ENCODE results near the gene ADK.

The ADK gene

DNA sequence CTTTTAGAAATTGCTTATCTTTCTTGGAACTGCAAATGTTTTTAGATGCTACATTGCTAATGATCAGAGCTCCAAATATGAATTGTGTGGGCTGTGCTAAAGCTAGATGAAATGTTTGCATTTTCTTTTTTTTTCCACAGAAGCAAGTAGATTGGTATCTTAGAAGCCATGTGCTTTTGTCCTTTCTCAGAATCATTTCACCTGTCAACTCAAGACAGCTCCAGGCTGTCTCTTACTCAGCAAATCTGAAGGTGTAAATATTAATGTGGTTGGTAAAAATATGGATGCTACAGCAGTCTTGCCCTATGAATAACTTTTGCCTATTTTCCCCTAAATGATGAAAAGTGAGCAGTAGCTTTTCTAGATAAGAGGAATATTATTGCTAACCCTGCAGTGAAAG is 41.6 kb upstream of the ADK start:
- intact Hi-C loops (cut with DNase I; ENCODE audit: low total_unique reads) = no loop called here
- peaks cover 92 to 100% (median 96%) of the 10 kb centered on the region in 3 donors for H3K36me3 ChIP-seq

DNA sequence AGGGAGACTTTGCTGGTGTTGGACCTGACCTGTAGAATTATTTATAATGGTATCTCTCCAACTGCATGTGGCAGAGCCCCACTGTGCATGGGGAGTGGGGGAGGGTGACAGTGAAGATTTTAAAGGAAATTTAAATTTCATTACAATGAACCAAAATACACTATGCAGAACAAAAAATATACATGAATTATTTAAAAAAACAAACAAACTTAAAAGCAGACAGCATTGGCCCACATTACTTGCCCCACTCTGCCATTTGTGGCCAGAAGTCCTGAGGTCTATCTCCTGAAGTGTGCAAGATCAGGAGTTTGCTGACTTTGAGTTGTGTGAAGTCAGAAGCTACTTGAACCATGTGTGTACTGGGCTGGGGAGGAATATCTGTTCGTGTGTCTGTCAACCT is 40.9 kb upstream of the ADK start:
- no peak overlapping the region for H3K27ac ChIP-seq
- TF ChIP-seq, protein P1, sequence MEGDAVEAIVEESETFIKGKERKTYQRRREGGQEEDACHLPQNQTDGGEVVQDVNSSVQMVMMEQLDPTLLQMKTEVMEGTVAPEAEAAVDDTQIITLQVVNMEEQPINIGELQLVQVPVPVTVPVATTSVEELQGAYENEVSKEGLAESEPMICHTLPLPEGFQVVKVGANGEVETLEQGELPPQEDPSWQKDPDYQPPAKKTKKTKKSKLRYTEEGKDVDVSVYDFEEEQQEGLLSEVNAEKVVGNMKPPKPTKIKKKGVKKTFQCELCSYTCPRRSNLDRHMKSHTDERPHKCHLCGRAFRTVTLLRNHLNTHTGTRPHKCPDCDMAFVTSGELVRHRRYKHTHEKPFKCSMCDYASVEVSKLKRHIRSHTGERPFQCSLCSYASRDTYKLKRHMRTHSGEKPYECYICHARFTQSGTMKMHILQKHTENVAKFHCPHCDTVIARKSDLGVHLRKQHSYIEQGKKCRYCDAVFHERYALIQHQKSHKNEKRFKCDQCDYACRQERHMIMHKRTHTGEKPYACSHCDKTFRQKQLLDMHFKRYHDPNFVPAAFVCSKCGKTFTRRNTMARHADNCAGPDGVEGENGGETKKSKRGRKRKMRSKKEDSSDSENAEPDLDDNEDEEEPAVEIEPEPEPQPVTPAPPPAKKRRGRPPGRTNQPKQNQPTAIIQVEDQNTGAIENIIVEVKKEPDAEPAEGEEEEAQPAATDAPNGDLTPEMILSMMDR (IDR thresholded peaks at IDR 0.05) = no peak
- no peaks in the 10 kb centered on the region for H3K27me3 ChIP-seq
- H3K9me3 ChIP-seq = no peaks in the 10 kb centered on the region
- H3K36me3 ChIP-seq = peaks cover 92 to 100% (median 96%) of the 10 kb centered on the region in 3 donors
- intact Hi-C loops (cut with DNase I; ENCODE audit: low total_unique reads) = no loop called here
- H3K4me3 ChIP-seq = no peak overlapping the region
- H3K4me1 ChIP-seq = peaks cover 0 to 21% (median 6%) of the 10 kb centered on the region in 4 donors
- no peak for DNase-seq

More for the DNA sequence above, 41.6 kb upstream of the ADK start:
- no peak overlapping the region for H3K4me3 ChIP-seq
- no peak overlapping the region for H3K27ac ChIP-seq
- H3K4me1 ChIP-seq = peaks cover 0 to 21% (median 6%) of the 10 kb centered on the region in 4 donors
- no peaks in the 10 kb centered on the region for H3K9me3 ChIP-seq
- H3K27me3 ChIP-seq = no peaks in the 10 kb centered on the region
- DNase-seq = no peak
- TF ChIP-seq, protein P1 (IDR thresholded peaks at IDR 0.05) = no peak

DNA sequence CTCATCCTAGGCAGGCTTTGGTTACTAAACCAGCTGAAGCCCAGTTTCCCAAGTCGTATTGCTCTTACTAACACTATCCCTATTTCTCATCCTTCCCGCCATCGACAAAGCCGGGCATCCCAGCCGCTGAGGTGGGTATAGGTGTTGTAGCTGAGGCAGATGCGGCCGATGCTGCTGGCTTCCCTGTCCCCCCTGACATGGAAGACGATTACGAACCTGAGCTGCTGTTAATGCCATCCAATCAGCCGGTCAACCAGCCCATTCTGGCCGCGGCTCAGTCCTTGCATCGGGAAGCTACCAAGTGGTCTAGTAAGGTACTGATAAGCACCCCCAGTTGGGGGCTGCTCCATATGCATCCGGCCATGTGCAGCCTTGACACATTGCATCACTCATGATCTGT is 39.2 kb upstream of the ADK start:
- H3K27ac ChIP-seq = no peak overlapping the region
- no peaks in the 10 kb centered on the region for H3K27me3 ChIP-seq
- H3K36me3 ChIP-seq = peaks cover 89 to 97% (median 96%) of the 10 kb centered on the region in 3 donors
- intact Hi-C loops (cut with DNase I; ENCODE audit: low total_unique reads) = no loop called here
- no peak overlapping the region for H3K4me3 ChIP-seq
- TF ChIP-seq, protein P1 (IDR thresholded peaks at IDR 0.05) = no peak
- no peaks in the 10 kb centered on the region for H3K9me3 ChIP-seq
- DNase-seq = no peak
- H3K4me1 ChIP-seq = peaks cover 0 to 21% (median 6%) of the 10 kb centered on the region in 4 donors

DNA sequence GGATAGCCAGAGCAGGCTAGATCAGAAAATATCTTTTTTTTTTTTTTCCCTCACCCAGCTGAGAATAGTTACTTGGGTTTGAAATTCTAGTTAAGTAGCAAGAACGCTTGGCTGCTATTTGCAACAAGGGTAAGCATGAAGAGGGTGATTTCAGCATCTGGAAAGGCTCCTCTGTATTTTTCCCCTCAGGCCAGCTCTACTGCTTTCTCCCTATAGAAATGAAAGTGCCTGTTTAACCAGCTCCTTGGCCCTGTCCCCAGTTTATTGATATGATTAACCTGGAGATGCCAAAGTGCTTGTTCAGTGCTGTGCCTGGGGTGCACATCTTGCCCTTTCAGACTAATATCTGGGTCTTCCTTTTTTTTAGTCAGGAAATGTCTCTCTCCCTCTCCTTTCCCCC is 37.5 kb upstream of the ADK start:
- DNase-seq = no peak
- Histone ChIP-seq H3K27me3 (no peaks in the 10 kb centered on the region), H3K27ac (peak overlapping the region; percentile 39 to 49)

DNA sequence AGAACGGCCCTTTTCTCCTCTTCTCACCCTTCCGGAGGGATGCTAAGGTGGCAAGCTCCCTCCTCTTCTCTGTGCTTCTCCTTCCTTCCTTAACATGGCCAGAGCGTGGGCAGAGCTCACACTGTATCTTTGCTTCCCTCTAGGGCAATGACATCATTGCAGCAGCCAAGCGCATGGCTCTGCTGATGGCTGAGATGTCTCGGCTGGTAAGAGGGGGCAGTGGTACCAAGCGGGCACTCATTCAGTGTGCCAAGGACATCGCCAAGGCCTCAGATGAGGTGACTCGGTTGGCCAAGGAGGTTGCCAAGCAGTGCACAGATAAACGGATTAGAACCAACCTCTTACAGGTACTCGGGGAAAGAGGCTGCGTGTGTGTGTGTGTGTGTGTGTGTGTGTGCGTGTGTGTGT is 37.0 kb upstream of the ADK start:
- DNase-seq = no peak
- no peaks in the 10 kb centered on the region for H3K9me3 ChIP-seq
- intact Hi-C loops (cut with DNase I; ENCODE audit: low total_unique reads) = no loop called here
- H3K4me1 ChIP-seq = peaks cover 0 to 30% (median 6%) of the 10 kb centered on the region in 4 donors
- H3K36me3 ChIP-seq = peaks cover 91 to 97% (median 92%) of the 10 kb centered on the region in 3 donors
- H3K27me3 ChIP-seq = no peaks in the 10 kb centered on the region
- no peak overlapping the region for H3K4me3 ChIP-seq
- TF ChIP-seq, protein P1 (IDR thresholded peaks at IDR 0.05) = no peak
- H3K27ac ChIP-seq = peak overlapping the region; percentile 39 to 49

More for the DNA sequence above, 37.5 kb upstream of the ADK start:
- H3K36me3 ChIP-seq = peaks cover 91 to 97% (median 92%) of the 10 kb centered on the region in 3 donors
- H3K4me3 ChIP-seq = no peak overlapping the region
- peaks cover 0 to 27% (median 6%) of the 10 kb centered on the region in 4 donors for H3K4me1 ChIP-seq
- intact Hi-C loops (cut with DNase I; ENCODE audit: low total_unique reads) = no loop called here
- TF ChIP-seq, protein P1 (IDR thresholded peaks at IDR 0.05) = no peak
- no peaks in the 10 kb centered on the region for H3K9me3 ChIP-seq

DNA sequence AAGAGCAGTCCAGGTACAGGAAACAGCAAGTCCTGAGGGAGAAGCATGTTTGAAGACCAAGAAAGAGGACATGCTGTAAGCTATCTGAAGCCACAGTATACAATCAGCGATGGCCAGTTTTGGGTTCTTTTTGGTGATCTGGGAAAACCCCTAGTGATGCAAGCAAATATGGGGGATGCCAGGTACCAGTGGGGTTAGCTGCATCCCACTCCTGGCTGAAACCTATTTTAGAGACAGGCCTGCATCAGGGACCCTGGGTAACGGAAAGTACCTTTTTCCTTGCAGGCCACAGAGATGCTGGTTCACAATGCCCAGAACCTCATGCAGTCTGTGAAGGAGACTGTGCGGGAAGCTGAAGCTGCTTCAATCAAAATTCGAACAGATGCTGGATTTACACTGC is 33.3 kb upstream of the ADK start:
- no peak overlapping the region for H3K4me3 ChIP-seq
- intact Hi-C loops (cut with DNase I; ENCODE audit: low total_unique reads) = no loop called here
- H3K36me3 ChIP-seq = peaks cover 62 to 89% (median 69%) of the 10 kb centered on the region in 3 donors
- no peaks in the 10 kb centered on the region for H3K9me3 ChIP-seq
- DNase-seq = no peak
- H3K27me3 ChIP-seq = no peaks in the 10 kb centered on the region
- peak overlapping the region in 1 of 2 donors; percentile 47 for H3K27ac ChIP-seq
- TF ChIP-seq, protein P1 (IDR thresholded peaks at IDR 0.05) = no peak
- H3K4me1 ChIP-seq = peaks cover 0 to 34% (median 9%) of the 10 kb centered on the region in 4 donors
